Measurements from ENCODE around the gene C12orf42.
"Not testable (repeated sequence)": the region's sequence is repeated elsewhere in the genome, so short reads cannot be mapped to it uniquely, and the experiment has no call there.

The C12orf42 gene

DNA sequence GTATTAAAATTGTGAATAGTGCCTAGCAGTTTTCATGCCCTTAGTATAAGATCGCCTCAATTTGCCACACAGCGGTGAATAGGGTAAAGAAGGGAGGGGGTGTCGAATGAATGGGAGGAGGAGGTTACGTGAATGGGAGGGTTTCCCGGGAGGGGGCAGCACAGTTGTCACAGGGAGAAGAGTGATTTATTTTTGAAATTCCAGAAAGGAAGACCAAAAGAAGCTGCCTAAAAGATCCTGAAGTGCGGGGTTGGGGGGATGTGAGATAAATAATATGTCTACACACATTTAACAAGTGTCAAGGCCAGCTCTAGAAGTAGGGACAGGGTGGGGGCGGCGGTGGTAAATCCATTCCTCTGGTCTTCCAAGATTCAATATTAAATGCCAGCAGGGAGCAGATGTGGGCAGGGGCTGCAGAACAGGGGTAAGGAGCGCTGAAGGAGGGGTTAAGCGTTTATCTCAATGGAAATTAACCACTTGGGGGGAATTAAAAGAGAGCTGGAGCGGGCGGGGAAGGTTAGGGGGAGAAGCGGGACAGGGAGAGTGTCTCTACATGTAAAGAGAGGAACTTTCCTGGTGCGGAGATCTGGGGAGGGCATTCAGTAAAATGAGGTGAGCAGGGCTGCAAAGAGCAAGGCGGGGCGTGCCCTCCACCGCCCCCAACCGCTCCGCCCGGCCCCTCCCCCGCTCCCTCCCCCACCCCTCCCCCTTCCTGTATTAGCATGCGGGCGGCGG is 867 bp downstream of the C12orf42 start:
- DNase-seq, result no peak

DNA sequence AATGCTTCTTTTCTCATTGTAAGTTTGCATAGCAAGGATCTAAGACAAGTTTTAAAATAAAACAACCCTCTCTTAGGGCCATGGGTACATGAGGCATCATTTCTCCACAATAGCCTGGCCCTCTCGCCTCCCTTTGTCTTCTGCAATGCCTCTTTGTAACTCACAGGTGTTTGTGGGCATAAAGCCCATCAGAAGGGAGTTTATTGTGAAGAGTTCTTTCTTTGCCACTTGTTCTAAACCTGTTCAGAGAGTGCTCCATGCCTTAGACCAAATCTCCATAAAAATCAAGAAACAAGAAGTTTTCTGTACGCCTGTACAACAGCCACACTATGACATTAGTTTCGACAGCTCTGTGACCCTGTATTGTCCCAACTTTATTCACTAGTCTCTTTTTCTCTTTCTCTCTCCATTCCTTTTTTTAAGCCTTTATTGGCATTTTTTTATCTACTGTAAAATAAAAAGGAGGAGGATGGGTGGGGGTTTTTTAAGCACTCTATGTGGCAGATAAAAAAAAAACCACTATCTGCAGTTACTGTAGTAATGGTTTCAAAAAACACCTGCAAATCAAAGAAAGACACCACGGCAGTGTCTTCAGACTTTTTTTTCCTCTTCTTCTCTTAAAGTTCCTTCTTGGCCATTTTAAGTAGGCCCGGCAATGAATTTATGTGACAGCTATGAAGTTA is 1.6 kb downstream of the C12orf42 start:
- no peak for DNase-seq

DNA sequence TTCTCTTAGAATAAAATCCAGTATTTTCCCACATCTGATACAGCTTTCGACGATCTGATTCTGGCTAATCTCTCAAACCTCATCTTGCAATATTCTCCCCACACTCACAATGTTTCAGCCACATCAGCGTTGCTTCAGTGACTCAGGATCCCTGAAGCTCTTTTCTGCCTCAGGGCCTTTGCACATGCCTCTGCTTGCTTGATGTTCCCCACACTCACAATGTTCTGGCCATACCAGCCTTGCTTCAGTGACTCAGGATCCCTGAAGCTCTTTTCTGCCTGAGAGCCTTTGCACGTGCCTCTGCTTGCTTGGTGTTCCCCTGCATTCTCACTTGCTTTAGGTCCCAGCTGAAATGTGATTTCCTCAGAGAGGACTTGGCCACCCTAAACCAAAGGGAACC is 2.6 kb downstream of the C12orf42 start:
- DNase-seq, result no peak

DNA sequence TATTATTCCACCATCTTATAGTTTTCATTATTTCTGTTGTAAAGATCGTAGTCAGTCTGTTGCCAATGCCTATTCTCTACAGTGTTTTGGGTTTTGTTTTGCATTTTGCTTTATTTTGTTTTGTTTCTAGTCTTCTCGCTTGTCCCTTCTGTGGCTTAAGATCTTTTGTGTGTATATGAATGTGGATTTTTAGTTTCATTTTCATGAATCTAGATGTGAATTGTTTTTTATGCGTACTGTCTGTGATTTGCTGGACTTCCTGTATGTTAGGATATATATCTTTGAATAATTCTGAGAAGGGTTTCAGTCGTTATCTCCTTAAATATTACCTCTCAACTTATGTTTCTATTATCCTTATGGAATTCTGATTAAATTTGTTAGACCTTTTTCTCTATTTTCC is 13.4 kb downstream of the C12orf42 start:
- no peak for DNase-seq

DNA sequence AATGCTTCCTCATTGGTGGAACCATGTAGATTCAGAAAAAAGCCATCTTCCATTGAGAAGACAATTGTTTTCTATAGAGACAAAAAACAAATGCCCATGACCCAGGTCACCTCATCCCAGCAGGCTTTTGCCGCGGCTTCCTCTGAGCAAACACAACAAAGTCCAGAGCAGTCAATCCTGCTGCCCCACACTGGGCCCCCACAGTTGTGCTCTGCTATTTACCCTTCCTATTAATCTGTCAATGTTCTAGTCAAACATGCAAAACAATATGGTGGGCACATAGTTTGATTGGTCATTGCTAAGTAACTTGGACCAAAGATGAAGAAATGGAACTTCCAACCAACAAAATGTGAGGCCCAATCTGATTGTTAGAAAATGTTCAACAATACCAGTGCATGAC is 20.7 kb downstream of the C12orf42 start:
- no peak for DNase-seq

DNA sequence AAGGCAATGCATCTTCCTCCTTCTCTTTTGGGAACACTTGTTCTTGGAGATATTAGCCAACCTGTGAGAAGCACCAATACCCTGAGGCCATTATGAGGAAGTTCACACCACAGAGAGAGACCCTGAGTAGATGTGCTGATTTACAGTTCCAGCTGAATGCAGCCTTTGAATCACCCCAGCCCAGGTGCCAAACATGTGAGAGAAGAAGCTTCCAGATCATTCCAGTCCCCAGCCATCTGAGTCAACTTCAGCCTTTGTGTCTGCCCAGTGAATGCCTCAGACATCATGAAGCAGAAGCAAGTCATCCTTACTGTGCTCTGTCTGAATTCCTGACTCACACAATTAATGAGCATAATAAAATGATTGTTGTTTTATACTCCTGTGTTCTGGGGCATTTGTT is 25.1 kb downstream of the C12orf42 start:
- no peak for DNase-seq

DNA sequence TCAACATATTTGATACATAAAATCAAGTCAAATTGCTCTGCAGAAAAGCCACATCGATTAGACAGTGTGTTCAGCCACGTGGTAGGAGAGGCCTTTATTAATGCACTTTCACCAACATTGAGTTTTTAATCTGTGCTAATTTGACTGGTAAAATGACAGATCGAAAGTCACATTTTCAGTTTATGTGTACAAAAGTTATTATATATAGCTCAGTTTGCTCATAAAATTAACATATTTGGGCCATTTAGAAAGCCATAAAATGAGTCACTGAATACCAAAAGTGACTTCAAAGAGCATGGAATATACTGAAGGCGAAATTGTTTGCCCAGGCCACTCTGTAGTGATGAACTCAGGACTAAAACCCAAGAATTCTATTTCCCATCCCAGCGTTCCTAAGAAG is 26.0 kb downstream of the C12orf42 start:
- no peak for DNase-seq

DNA sequence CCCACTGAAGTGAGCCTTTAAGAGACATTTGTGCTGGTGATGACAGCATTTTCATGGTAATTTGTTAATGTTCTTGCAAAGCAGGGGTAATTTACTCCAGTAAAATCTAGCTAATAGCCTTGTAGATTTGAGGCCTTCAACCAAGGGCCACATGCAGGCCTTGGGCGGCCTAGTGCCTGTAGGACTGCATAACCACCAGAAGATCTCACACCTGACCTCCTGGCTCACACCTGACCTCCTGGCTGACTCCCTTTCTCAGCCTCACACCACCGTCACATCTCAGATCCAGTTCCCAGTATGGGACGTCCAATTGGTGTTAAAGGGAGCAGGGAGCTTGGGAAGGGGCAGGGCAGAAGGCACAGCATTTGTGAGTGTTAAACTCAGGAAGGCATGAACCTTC is 26.9 kb downstream of the C12orf42 start:
- no peak for DNase-seq

DNA sequence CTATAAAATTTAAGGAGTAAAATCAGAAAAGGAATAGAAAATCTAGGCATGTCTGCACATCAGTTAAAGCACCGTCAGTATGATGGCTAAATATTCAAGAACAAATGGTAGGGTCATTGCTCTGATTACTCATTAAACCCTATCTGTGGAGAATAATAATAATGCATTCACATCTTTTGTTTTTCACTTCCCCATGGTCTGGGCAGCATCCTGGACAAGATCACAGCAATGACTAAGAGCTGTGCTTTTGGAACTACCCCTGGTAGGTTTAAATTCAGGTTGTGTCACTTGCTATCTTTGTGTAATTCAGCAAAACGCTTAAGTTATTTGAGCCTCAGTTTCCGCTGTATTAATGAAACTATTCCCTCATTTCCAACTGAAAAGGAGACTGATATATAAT is 33.1 kb downstream of the C12orf42 start:
- DNase-seq, result no peak

DNA sequence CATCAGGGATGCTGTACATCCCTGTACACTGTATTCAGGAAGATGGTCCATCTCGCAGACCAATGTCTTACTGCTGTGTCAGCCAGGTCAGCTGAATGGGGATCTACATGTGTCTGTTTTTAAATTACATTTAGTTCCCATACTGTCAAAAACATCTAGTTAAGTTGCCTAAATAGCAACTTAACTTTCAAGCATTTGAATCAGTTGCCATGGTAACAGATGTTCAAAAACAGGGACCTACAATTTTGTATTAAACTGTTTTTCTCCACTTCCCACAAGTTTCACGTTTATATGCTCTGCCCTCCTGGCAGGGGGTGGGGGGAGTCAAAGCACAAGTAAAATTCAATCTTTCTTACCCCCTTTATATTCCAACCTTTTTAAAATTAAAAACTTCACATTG is 38.3 kb downstream of the C12orf42 start:
- no peak for DNase-seq

DNA sequence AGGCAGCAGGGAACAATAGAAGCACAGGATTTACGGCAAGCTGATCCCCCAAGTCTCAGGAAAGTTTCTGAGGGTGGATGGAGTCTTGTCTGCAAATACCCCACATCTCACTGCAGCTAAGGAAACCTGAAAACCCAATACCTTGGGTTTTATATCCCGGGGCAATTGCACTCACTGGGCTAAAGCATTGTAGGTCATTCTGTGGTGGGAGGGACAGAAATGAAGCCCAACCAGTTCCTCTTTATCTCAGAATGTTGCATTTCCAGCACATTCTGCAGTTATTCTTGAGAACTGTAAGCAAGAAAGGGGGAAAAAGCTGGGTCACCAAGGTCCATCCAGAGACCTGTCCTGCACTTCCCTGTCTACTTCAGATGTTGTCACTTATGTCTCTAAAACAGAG is 39.8 kb downstream of the C12orf42 start:
- no peak for DNase-seq

DNA sequence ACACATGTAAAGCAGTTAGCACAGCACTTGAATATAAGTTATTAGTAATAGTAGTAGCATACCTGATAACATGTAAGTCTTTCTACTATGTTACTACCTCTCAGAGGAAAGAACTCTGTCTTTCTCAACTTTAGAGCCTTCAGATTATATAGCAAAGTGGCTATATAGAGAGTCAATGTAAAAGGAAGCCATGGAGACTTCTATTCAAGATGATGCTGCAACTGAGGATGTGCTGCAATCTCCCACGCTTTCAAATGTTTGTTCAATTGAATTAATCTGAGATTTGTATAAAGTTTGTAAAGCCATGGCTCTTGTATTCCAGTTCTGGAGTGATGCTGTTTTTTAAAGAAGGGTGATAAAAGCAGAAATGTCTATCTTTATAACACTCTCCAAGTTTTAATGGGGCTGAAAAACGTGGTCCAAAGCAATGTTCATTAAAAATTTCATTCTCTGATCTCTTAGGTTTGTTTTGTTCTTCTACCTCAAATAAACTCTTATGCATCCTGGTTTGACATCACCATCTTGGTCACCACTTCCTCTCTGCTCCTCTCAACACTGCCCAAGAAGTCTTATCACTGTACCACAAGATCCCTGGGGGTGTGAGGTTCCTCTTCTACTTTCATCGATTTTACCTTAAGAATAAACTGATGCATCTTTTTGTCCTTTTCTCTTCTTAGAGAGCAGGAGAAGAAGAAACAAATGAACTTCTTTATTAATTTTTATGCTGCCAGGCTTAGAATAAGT is 40.6 kb downstream of the C12orf42 start:
- no peak for DNase-seq

DNA sequence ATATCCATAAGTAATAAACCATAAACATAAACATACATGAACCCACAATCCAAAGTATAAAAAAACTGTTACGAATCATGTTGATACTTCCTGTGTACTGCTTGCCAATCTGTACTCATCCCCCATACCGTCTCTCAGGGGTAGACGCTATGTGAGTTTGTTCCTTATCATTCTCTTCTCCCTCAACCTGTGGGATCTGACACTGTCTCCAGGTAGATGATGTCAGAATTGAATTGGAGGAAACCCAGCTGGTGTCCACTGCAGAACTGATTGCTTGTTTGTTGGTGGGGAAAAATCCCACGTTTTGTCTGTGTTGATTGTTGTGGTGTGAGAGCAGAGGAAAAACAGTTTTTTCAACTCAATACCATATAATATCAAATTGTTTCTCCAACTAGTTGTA is 50.8 kb downstream of the C12orf42 start:
- no peak for DNase-seq

DNA sequence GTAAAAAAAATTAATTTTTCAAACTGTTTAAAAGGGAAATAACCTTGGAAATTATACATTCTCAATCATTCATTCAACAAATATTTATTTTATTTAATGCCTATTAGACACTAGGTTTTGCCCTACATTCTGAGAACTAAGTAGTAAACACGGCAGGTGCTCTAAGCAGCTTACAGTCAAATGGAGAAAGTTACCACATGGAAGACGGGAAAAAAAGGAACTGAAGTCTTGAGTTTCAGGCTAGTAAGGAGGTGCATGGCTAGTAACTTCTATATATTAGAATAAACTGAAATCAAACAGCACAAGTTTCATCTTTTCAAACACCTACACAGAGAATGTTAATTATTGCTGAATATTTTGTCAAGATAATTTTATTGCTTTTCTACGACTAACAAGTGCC is 52.9 kb downstream of the C12orf42 start:
- no peak for DNase-seq

DNA sequence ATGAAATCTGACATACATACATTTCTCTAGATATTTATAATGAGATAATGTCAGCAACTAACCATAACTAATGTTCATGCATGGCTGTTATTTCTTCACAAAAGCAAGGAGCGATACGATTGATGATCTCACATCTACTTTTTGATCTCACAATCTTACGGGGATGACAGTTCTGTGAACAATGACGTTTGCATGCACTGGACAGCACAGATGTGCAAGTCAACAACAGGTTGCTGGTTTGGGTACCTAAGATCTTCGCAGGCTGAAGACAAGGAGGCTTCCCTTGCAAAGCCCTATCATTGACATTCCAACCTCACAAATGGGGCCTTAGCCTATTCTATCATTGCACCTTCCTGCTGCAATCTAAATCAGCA is 53.6 kb downstream of the C12orf42 start:
- DNase-seq, result no peak

DNA sequence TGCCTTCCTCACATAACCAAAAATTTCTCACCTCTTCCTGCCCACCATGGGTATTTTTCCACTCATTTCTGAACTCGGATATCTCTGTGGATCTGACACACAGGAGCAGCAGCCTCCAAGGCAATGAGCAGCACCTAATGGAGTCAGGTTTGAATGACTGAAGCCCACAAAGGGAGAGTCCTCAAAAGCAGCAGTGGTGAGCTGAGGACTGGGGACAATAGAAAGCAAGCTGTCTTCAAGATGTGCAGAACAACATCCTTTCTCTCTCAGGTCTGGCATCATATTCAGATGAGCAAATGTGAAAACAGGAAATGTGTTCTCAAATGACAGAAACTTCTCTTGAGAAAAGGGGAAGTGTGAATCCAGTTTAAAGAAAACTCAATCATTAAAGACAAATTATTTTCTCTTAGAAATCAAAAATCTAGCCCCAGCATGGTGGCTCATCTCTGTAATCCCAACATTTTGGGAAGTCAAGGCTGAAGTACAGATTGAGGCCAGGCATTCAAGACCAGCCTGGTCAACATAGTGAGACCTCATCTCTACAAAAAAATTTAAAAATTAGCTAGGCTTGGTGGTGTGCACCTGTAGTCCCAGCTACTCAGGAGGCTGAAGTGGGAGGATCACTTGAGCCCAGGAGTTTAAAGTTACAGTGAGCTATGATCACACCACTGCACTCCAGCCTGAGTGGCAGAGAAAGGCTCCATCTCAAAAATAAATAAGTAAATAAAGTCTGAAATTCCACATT is 54.2 kb downstream of the C12orf42 start:
- peak; percentile 27 for DNase-seq

DNA sequence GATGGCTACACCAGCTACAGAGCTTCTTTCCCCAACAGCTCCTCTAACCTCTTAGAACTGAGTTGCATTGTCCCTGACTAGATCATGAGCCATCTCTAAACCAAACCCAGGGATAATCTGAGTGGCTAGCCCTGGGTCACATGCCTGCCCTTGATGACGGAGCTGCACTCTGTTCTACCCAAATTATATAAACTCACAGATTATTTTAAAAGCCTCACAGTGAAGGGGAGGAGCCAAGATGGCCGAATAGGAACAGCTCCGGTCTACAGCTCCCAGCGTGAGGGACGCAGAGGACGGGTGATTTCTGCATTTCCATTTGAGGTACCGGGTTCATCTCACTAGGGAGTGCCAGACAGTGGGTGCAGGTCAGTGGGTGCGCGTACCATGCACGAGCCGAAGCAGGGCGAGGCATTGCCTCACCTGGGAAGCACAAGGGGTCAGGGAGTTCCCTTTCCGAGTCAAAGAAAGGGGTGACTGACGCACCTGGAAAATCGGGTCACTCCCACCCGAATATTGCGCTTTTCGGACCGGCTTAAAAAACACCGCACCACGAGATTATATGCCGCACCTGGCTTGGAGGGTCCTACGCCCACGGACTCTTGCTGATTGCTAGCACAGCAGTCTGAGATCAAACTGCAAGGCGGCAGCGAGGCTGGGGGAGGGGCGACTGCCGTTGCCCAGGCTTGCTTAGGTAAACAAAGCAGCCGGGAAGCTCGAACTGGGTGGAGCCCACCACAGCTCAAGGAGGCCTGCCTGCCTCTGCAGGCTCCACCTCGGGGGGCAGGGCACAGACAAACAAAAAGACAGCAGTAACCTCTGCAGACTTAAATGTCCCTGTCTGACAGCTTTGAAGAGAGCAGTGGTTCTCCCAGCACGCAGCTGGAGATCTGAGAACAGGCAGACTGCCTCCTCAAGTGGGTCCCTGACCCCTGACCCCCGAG is 61.3 kb downstream of the C12orf42 start:
- DNase-seq, result not testable (repeated sequence)

DNA sequence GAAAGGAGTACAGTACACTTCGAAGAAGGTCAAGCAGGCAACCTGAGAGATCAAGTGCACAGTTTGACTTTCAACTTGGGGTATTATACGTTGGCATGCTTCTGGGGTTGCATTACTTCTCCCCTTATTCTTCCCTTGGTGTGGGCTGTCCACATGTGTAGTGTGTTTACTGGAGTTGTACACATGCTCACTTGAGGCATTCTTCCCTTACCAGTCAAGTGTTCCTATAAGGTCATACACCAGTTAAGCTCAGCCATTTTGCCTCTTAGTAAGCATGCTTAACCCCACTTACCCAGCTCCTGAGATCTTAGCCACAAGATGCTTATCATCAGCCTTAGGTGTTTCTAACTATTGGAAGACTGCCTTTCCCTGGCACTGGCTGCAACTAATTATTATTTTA is 63.8 kb downstream of the C12orf42 start:
- no peak for DNase-seq

DNA sequence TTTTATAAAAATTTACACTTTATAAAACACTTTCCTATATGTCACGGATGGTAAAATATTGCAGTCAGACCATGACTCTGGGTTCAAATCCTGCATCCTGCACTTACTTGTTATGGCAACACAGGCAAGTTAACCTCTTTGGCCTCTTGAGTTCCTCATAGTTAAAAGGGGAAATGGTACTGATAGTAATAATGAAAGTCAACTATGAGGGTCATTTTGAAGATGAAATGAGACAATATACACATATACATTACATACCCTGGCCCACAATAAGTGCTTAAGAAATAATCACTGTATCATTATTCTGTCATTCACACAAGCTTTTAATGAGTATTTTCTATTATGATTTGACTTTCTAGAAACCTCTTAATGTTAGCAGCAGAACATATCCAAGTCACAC is 64.4 kb downstream of the C12orf42 start:
- DNase-seq, result no peak

DNA sequence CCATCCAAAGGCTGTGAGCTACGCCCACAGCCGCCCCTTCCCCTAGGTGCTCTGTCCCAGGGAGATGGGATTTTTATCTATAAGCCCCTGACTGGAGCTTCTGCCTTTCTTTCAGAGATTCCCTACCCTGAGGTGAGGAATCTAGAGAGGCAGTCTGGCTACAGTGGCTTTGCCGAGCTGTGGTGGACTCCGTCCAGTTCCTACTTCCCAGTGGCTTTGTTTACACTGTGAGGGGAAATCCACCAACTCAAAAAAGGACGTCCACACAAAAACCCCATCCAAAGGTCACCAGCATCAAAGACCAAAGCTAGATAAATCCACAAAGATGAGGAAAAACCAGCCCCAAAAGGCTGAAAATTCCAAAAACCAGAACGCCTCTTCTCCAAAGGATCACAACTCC is 70.1 kb downstream of the C12orf42 start:
- not testable (repeated sequence) for DNase-seq

DNA sequence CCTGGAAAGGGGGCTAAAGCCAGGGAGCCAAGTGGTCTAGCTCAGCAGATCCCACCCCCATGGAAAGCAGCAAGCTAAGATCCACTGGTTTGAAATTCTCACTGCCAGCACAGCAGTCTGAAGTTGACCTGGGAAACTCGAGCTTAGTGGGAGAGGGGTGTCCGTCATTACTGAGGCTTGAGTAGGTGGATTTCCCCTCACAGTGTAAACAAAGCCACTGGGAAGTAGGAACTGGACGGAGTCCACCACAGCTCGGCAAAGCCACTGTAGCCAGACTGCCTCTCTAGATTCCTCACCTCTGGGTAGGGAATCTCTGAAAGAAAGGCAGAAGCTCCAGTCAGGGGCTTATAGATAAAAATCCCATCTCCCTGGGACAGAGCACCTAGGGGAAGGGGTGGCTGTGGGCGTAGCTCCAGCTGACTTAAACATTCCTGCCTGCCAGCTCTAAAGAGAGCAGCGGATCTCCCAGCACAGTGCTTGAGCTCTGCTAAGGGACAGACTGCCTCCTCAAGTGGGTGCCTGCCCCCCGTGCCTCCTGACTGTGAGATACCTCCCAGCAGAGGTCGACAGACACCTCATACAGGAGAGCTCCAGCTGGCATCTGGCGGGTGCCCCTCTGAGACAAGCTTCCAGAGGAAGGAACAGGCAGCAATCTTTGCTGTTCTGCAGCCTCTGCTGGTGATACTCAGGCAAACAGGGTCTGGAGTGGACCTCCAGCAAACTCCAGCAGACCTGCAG is 70.8 kb downstream of the C12orf42 start:
- not testable (repeated sequence) for DNase-seq

DNA sequence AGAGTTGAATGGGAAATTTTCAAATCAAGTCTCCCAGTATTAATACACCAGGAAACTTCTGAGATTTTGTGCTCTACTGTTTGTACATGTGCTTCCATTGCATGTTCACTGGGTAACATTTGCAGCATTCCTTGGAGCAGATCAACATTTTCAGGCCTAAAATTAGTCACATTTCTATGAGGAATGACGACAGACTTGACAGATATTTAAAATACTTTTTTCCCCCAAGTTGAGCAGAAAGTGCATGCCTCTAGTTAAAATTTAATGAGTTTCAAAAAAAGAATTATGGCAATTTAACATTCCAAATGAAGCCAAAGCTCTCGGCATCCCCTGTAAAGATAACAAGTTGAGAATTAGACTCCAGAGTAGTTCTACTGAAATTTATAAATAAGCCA is 72.3 kb downstream of the C12orf42 start:
- DNase-seq, result no peak

Data from stimulated activated CD4-positive, alpha-beta T cell treated with anti-CD3 and anti-CD28 coated beads, Interleukin-4, amount 100 ng/mL, for 24 hours (primary cell).